Thoracic aorta (tissue), 2 donors: ENCODE measurements around the gene BMP5. TPM values are rescaled to one million over a fixed set of nuclear protein-coding genes. Genes with fewer than 3 reads are reported as not detected.

Experiments
- ATAC-seq: fragments of 150-250 bp; one replicate; pipeline ENCODE4 v1.8.0; 2017; ENCODE audit warnings: low read depth; ENCODE audit not compliant: insufficient number of reproducible peaks, low FRiP score
- DNase-seq: peaks from one replicate; pipeline ENCODE4 v3.0.0-alpha.2; 2020; ENCODE audit warnings: low spot score
- H3K27ac ChIP-seq, 2 donors: fragments of 200-600 bp; sonication (generic); 1 replicate in 1 of 2; 2 replicates in 1 of 2; pipeline ENCODE4 v1.5.1; 2016; ENCODE audit warnings: mild to moderate bottlenecking in 2 of 2, moderate library complexity in 2 of 2
- H3K27me3 ChIP-seq: fragments of 200-600 bp; sonication (generic); replicated peaks from 2 replicates; pipeline ENCODE4 v1.6.0; 2016; ENCODE audit warnings: mild to moderate bottlenecking; ENCODE audit not compliant: insufficient read depth
- H3K36me3 ChIP-seq: fragments of 200-600 bp; sonication (generic); one replicate; pipeline ENCODE4 v1.5.1; 2016
- H3K4me1 ChIP-seq, 2 donors: fragments of 200-600 bp; sonication (generic); 1 replicate in 1 of 2; 2 replicates in 1 of 2; pipeline versions ENCODE4 v1.5.1 to v1.6.0; 2016; ENCODE audit warnings: low read depth in 2 of 2, mild to moderate bottlenecking in 1 of 2; ENCODE audit not compliant: control insufficient read depth in 1 of 2
- H3K4me3 ChIP-seq: fragments of 200-600 bp; sonication (generic); 2 replicates; pipeline ENCODE4 v1.5.1; 2016; ENCODE audit warnings: mild to moderate bottlenecking
- H3K9me3 ChIP-seq: fragments of 200-600 bp; sonication (generic); 2 replicates; pipeline ENCODE4 v1.5.1; 2016
- total RNA-seq, 2 donors: library from RNA; depleted of rRNA; stranded (reverse); fragments of >200 nt; gene quantifications; one replicate each; pipeline versions ENCODE4 v1.1.0 to v1.2.3, GENCODE V29; 2016
- TF ChIP-seq, protein P1 (sequence below): fragments of 200-600 bp; sonication (generic); IDR thresholded peaks from one replicate; pipeline ENCODE4 v1.5.1; 2019; ENCODE audit warnings: antibody characterized with exemption

The BMP5 gene
- total RNA-seq, 2 donors from 2014 or later, result not detected

DNA sequence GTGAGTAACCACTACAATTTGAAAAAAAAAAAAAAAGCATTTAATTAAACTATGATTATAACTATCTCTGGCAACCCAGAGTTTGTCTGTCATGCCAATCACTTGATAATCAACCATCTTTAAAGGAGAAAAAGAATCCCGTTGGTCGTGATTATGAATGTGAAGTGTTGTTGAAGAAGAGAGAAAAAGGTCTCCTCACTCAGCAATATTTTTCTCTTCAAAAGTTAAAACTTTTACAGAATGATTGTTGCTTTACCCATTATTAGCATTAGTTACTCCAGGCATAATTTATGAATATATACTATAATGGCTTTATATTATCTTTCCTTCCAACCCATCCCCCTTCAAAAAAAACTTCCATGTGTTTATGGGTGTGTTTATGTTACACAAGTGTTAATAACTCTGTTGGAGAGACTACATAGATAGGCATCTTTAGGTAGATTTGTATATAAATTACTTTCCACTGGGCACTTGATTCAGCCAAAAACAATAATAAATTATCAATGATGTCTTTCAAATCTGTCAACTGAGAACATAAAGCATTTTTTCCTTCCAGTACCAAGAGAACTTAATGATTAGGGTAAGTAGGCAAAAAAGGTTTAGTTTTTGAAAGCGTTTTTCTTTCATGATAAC is 5.1 kb downstream of the BMP5 start:
- Histone ChIP-seq H3K9me3 (no peaks in the 10 kb centered on the region), H3K36me3 (no peaks in the 10 kb centered on the region), H3K27me3 (no peaks in the 10 kb centered on the region), H3K27ac (no peak overlapping the region), H3K4me1 (no peaks in the 10 kb centered on the region), H3K4me3 (no peak overlapping the region)
- no peak for ATAC-seq
- DNase-seq, result no peak
- TF ChIP-seq, protein P1, sequence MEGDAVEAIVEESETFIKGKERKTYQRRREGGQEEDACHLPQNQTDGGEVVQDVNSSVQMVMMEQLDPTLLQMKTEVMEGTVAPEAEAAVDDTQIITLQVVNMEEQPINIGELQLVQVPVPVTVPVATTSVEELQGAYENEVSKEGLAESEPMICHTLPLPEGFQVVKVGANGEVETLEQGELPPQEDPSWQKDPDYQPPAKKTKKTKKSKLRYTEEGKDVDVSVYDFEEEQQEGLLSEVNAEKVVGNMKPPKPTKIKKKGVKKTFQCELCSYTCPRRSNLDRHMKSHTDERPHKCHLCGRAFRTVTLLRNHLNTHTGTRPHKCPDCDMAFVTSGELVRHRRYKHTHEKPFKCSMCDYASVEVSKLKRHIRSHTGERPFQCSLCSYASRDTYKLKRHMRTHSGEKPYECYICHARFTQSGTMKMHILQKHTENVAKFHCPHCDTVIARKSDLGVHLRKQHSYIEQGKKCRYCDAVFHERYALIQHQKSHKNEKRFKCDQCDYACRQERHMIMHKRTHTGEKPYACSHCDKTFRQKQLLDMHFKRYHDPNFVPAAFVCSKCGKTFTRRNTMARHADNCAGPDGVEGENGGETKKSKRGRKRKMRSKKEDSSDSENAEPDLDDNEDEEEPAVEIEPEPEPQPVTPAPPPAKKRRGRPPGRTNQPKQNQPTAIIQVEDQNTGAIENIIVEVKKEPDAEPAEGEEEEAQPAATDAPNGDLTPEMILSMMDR, result no peak

DNA sequence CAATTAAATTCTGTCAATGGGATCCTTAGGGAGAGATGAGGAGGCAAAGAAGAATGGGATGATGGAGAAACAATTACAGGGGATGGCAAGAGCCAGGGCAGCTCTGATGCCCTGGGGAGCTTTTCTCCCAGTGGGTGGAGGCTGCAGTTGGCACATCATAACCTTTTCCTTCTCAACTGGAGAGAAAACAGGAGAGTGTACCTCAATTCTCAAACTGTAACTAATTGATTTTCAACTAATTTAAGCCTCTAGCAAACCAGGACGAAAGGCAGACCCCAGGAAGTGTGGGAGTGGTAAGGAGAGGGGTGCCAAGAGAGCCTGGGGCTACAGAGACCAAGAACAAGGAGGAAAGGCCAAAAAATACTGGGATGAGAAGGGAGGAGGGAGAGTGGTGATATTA is 5.7 kb downstream of the BMP5 start:
- Histone ChIP-seq H3K27ac (no peak overlapping the region), H3K36me3 (no peaks in the 10 kb centered on the region), H3K4me3 (no peak overlapping the region), H3K4me1 (no peaks in the 10 kb centered on the region), H3K9me3 (no peaks in the 10 kb centered on the region), H3K27me3 (no peaks in the 10 kb centered on the region)
- no peak for ATAC-seq
- no peak for DNase-seq
- TF ChIP-seq, protein P1, result no peak

DNA sequence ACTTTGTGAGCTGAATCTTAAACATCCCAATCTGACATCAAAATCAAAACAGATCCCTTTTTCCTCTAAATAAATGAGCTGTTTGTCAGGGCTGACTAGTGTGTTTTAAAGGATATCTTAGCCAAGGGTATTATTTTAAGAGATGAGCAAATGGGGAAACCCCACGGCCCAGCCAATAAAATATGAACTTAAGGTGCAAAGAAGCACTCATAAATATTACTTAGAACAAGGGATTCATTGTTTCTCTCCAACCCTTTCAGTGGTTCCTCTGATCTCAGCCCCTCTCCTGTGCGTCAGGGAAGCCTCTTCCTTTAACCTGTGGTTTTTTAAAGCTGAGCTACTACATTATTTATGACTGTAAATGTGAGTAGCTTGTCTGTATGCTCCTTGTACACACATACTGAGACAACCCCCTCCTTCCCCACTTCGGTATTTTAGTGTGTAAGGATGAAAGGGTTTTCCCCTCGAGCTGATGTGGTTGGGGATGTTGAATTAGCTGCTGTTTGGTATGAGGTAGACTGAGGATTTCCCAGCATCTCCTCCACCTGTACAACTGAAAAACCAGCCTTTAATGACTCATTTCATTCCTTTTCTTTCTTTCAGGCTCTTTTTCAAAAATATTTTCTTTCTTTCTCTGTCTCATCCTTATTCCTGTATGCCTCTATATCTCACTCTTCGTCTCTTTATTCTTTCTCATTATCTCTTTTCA is 6.5 kb downstream of the BMP5 start:
- Histone ChIP-seq H3K4me1 (no peaks in the 10 kb centered on the region), H3K27me3 (no peaks in the 10 kb centered on the region), H3K4me3 (no peak overlapping the region), H3K36me3 (no peaks in the 10 kb centered on the region), H3K27ac (no peak overlapping the region), H3K9me3 (no peaks in the 10 kb centered on the region)
- ATAC-seq (no peak), DNase-seq (no peak)
- TF ChIP-seq, protein P1, result no peak

DNA sequence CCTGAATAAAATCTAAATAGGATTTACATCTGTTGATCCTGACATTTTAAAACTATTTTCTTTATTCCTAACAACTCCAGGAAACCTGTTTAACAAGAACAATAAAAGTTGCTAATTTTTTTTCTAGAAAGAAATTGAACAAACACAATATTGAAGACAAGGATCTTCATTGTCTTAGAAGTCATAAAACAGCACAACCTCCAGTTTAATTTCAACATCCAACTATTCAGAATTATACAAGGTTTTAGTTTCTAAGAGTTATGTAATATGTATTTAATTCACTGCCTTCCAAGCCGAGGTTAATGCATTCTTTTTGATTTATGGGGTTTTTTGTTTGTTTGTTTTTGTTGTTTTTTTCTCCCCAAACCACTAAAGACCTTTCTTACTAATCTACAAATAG is 7.2 kb downstream of the BMP5 start:
- Histone ChIP-seq H3K27ac (no peak overlapping the region), H3K9me3 (no peaks in the 10 kb centered on the region), H3K4me1 (no peaks in the 10 kb centered on the region), H3K36me3 (no peaks in the 10 kb centered on the region), H3K4me3 (no peak overlapping the region), H3K27me3 (no peaks in the 10 kb centered on the region)
- DNase-seq, result no peak
- TF ChIP-seq, protein P1, result no peak
- no peak for ATAC-seq

DNA sequence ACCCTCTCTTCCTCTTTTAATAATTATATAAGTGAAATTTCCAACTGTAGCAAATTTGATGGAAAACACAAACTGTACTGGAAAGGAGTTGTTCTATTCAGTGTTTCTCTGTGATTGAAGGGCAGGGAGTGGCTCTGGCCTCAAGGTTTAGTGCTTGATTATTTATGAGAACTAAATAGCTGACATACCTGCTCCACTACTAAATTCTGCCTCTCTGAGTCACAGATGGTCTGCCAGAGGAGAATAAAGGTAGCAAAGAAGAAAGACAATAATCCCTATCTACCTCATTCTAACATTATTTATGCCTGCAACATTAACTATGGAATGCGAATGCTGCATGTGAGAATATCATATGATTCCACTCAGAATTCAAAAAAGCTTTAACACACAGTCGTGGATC is 9.3 kb downstream of the BMP5 start:
- Histone ChIP-seq H3K4me1 (no peaks in the 10 kb centered on the region), H3K36me3 (no peaks in the 10 kb centered on the region), H3K27me3 (no peaks in the 10 kb centered on the region), H3K9me3 (no peaks in the 10 kb centered on the region), H3K4me3 (no peak overlapping the region), H3K27ac (no peak overlapping the region)
- DNase-seq, result no peak
- TF ChIP-seq, protein P1, result no peak
- no peak for ATAC-seq
